Kidney (tissue), 14 donors: ENCODE measurements around the gene WNT6. TPM values are rescaled to one million over a fixed set of nuclear protein-coding genes. Genes with fewer than 3 reads are reported as not detected.

Source experiments
- DNase-seq, 5 donors: peaks; one replicate each; pipeline ENCODE4 v3.0.0-alpha.2; 2013 to 2020
- FAIRE-seq: peaks from 2 replicates; lab custom pipeline; 2012; peaks lifted over from hg19 to GRCh38; lab: Jason Lieb, UNC
- H3K27ac ChIP-seq, 2 donors: one replicate each; pipeline ENCODE4 v1.7.0; 2013; ENCODE audit warnings: low read depth in 2 of 2, low read length in 2 of 2, inconsistent platforms in 1 of 2
- H3K27me3 ChIP-seq: one replicate; pipeline ENCODE4 v1.7.1; 2013; ENCODE audit warnings: low read length, inconsistent platforms; ENCODE audit not compliant: control insufficient read depth, insufficient read depth
- H3K36me3 ChIP-seq, 3 donors: one replicate each; pipeline versions ENCODE4 v1.7.0 to v1.7.1; 2013; ENCODE audit warnings: low read length in 3 of 3, control low read depth in 1 of 3, inconsistent platforms in 1 of 3; ENCODE audit not compliant: insufficient read depth in 3 of 3, control insufficient read depth in 2 of 3
- H3K4me1 ChIP-seq, 3 donors: one replicate each; pipeline versions ENCODE4 v1.7.0 to v1.7.1; 2013; ENCODE audit warnings: low read length in 3 of 3, inconsistent platforms in 1 of 3, low read depth in 1 of 3; ENCODE audit not compliant: control insufficient read depth in 2 of 3, insufficient read depth in 2 of 3
- H3K4me3 ChIP-seq, 3 donors: one replicate each; pipeline versions ENCODE4 v1.7.0 to v1.8.1; 2013; ENCODE audit warnings: low read length in 3 of 3, control low read depth in 1 of 3, inconsistent platforms in 1 of 3
- H3K9ac ChIP-seq, 3 donors: one replicate each; pipeline versions ENCODE4 v1.7.0 to v1.7.1; 2013; ENCODE audit warnings: low read length in 3 of 3, control low read depth in 1 of 3, inconsistent platforms in 1 of 3
- H3K9me3 ChIP-seq, 3 donors: one replicate each; pipeline versions ENCODE4 v1.7.0 to v1.7.1; 2013; ENCODE audit warnings: low read length in 3 of 3, control low read depth in 1 of 3, inconsistent platforms in 1 of 3; ENCODE audit not compliant: control insufficient read depth in 2 of 3, insufficient read depth in 1 of 3
- CTCF ChIP-seq: IDR thresholded peaks from 3 replicates; pipeline ENCODE4 v1.5.1; 2012; ENCODE audit warnings: mild to moderate bottlenecking, moderate library complexity, borderline replicate concordance; ENCODE audit not compliant: insufficient read depth; ENCODE audit errors: extremely low read depth
- intact Hi-C: fragments of 100-400 bp; cut with DNase I; formaldehyde crosslinking; loops from one replicate; pipeline ENCODE4 v1.11.1; 2022
- polyA plus RNA-seq: library from polyadenylated mRNA; stranded (reverse); fragments of 350-450 nt; fragmentation: Illumina TruSeq; extraction: RNeasy Lipid Tissue Mini Kit (QIAGEN cat#74804); gene quantifications from one replicate; pipeline ENCODE4 v1.2.3, GENCODE V29; 2014; ENCODE audit warnings: low read depth, low replicate concordance; ENCODE audit not compliant: insufficient read depth
- total RNA-seq: library from RNA; stranded (reverse); fragmentation: NEBNext Ultra II Directional; extraction: Animal tissue kit (Norgen Biotek cat#: 25700); gene quantifications from one replicate; pipeline ENCODE4 v1.2.1, GENCODE V29; 2021
- donor health status: control.
- donor health status: control.
- donor health status: control.
- donor health status: control.
- donor health status: control.
- donor health status: DM: yes; HTN: yes; CAD: no.
- donor health status: Normal renal cell carcinoma (clear cell type).

Gene WNT6
- total and polyA plus RNA-seq, 2 donors from 2014 or later = 0.57 to 0.75 TPM

GRCh38 chr2:218812096-218812815 is 47.3 kb upstream of the WNT6 start:
- Histone ChIP-seq H3K36me3 (peaks cover 0 to 25% (median 8%) of the 10 kb centered on the region in 3 donors), H3K27me3 (no peaks in the 10 kb centered on the region), H3K4me1 (no peaks in the 10 kb centered on the region), H3K4me3 (no peak overlapping the region), H3K9me3 (no peaks in the 10 kb centered on the region), H3K27ac (no peak overlapping the region), H3K9ac (no peak overlapping the region)
- intact Hi-C loops = no loop called here
- TF ChIP-seq CTCF = no peak
- DNase-seq = no peak
- FAIRE-seq = no peak

GRCh38 chr2:218812861-218813260 is 46.7 kb upstream of the WNT6 start:
- Histone ChIP-seq H3K27me3 (no peaks in the 10 kb centered on the region), H3K9ac (no peak overlapping the region), H3K4me1 (no peaks in the 10 kb centered on the region), H3K9me3 (no peaks in the 10 kb centered on the region), H3K36me3 (peaks cover 0 to 25% (median 8%) of the 10 kb centered on the region in 3 donors), H3K4me3 (no peak overlapping the region), H3K27ac (no peak overlapping the region)
- FAIRE-seq (no peak), DNase-seq (no peak)
- no peak for TF ChIP-seq CTCF
- intact Hi-C loops = no loop called here

- no peaks in the 10 kb centered on the region for H3K27me3 ChIP-seq
- H3K4me3 ChIP-seq = no peak overlapping the region
- H3K9ac ChIP-seq = no peak overlapping the region
- TF ChIP-seq CTCF = no peak
- FAIRE-seq (no peak), DNase-seq (no peak)
- no peaks in the 10 kb centered on the region for H3K9me3 ChIP-seq
- no peaks in the 10 kb centered on the region for H3K4me1 ChIP-seq
- H3K36me3 ChIP-seq = peaks cover 0 to 25% (median 10%) of the 10 kb centered on the region in 3 donors
- H3K27ac ChIP-seq = no peak overlapping the region
- intact Hi-C loops = no loop called here
These were observed 45.7 kb upstream of the WNT6 start for GRCh38 chr2:218813771-218814460.
